ENCODE results near the gene TMEM163. TPM values are rescaled to one million over a fixed set of nuclear protein-coding genes. Genes with fewer than 3 reads are reported as not detected.

TMEM163 gene
- polyA plus RNA-seq, 3 donors = 1.7 to 2.3 (median 1.8) TPM

GRCh38 chr2:134440336-134440909 lies 278.4 kb downstream of the TMEM163 start:
- no peak for DNase-seq (ENCODE audit: extremely low read depth in 1 of 11, low read depth in 9 of 11, low spot score in 4 of 11)

- DNase-seq (ENCODE audit: extremely low read depth in 1 of 11, low read depth in 9 of 11, low spot score in 4 of 11) = no peak
These were observed 280.4 kb downstream of the TMEM163 start for GRCh38 chr2:134438371-134438770.

GRCh38 chr2:134436706-134437105 lies 282.1 kb downstream of the TMEM163 start:
- DNase-seq (ENCODE audit: extremely low read depth in 1 of 11, low read depth in 9 of 11, low spot score in 4 of 11) = no peak

GRCh38 chr2:134435936-134436335 lies 282.9 kb downstream of the TMEM163 start:
- no peak for DNase-seq (ENCODE audit: extremely low read depth in 1 of 11, low read depth in 9 of 11, low spot score in 4 of 11)

- DNase-seq (ENCODE audit: extremely low read depth in 1 of 11, low read depth in 9 of 11, low spot score in 4 of 11) = no peak
These were observed 283.3 kb downstream of the TMEM163 start for GRCh38 chr2:134435505-134435904.

- peak in 2 of 11 donors; percentile 30 to 39 for DNase-seq (ENCODE audit: extremely low read depth in 1 of 11, low read depth in 9 of 11, low spot score in 4 of 11)
These were observed 284.8 kb downstream of the TMEM163 start for GRCh38 chr2:134433979-134434378.

- DNase-seq (ENCODE audit: extremely low read depth in 1 of 11, low read depth in 9 of 11, low spot score in 4 of 11) = no peak
These were observed 285.3 kb downstream of the TMEM163 start for GRCh38 chr2:134433469-134433868.

GRCh38 chr2:134432435-134432883 lies 286.3 kb downstream of the TMEM163 start:
- DNase-seq (ENCODE audit: extremely low read depth in 1 of 11, low read depth in 9 of 11, low spot score in 4 of 11) = no peak

- no peak for DNase-seq (ENCODE audit: extremely low read depth in 1 of 11, low read depth in 9 of 11, low spot score in 4 of 11)
These were observed 286.9 kb downstream of the TMEM163 start for GRCh38 chr2:134431838-134432434.

GRCh38 chr2:134429886-134430285 lies 288.9 kb downstream of the TMEM163 start:
- DNase-seq (ENCODE audit: extremely low read depth in 1 of 11, low read depth in 9 of 11, low spot score in 4 of 11) = no peak

GRCh38 chr2:134426721-134427120 lies 292.1 kb downstream of the TMEM163 start:
- no peak for DNase-seq (ENCODE audit: extremely low read depth in 1 of 11, low read depth in 9 of 11, low spot score in 4 of 11)

- no peak for DNase-seq (ENCODE audit: extremely low read depth in 1 of 11, low read depth in 9 of 11, low spot score in 4 of 11)
These were observed 292.9 kb downstream of the TMEM163 start for GRCh38 chr2:134425724-134426496.

- DNase-seq (ENCODE audit: extremely low read depth in 1 of 11, low read depth in 9 of 11, low spot score in 4 of 11) = no peak
These were observed 297.1 kb downstream of the TMEM163 start for GRCh38 chr2:134421556-134422328.

GRCh38 chr2:134420920-134421319 lies 297.9 kb downstream of the TMEM163 start:
- no peak for DNase-seq (ENCODE audit: extremely low read depth in 1 of 11, low read depth in 9 of 11, low spot score in 4 of 11)

- no peak for DNase-seq (ENCODE audit: extremely low read depth in 1 of 11, low read depth in 9 of 11, low spot score in 4 of 11)
These were observed 298.5 kb downstream of the TMEM163 start for GRCh38 chr2:134420259-134420658.

GRCh38 chr2:134417968-134418582 lies 300.7 kb downstream of the TMEM163 start:
- no peak for DNase-seq (ENCODE audit: extremely low read depth in 1 of 11, low read depth in 9 of 11, low spot score in 4 of 11)

GRCh38 chr2:134416637-134417036 lies 302.2 kb downstream of the TMEM163 start:
- DNase-seq (ENCODE audit: extremely low read depth in 1 of 11, low read depth in 9 of 11, low spot score in 4 of 11) = no peak

GRCh38 chr2:134416018-134416417 lies 302.8 kb downstream of the TMEM163 start:
- no peak for DNase-seq (ENCODE audit: extremely low read depth in 1 of 11, low read depth in 9 of 11, low spot score in 4 of 11)

GRCh38 chr2:134413912-134414311 lies 304.9 kb downstream of the TMEM163 start:
- DNase-seq (ENCODE audit: extremely low read depth in 1 of 11, low read depth in 9 of 11, low spot score in 4 of 11) = no peak

Data from renal cortex interstitium (tissue), 11 donors.